G401.6 (cell line): Measurements from ENCODE around the gene SLMAP.

Experiments
- FAIRE-seq: peaks from 2 replicates; lab custom pipeline; 2012; peaks lifted over from hg19 to GRCh38; lab: Jason Lieb, UNC

SLMAP gene

DNA sequence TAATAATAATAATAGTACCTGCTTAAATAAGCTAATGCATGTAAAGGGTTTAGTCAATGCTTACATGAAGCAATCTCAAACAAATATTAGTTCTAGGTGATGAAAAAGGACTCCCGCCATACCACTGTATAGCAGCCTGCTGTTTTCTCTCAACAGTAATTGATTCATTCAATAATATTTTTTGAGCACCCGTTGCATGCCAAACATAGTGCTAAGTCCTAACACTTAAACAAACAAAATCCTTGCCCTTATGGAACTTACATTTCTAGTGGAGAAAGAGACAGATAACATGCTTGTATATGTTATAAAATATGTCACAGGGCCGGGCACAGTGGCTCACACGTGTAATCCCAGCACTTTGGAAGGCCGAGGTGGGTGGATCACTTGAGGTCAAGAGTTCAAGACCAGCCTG is 190.9 kb downstream of the SLMAP start:
- no peak for FAIRE-seq

DNA sequence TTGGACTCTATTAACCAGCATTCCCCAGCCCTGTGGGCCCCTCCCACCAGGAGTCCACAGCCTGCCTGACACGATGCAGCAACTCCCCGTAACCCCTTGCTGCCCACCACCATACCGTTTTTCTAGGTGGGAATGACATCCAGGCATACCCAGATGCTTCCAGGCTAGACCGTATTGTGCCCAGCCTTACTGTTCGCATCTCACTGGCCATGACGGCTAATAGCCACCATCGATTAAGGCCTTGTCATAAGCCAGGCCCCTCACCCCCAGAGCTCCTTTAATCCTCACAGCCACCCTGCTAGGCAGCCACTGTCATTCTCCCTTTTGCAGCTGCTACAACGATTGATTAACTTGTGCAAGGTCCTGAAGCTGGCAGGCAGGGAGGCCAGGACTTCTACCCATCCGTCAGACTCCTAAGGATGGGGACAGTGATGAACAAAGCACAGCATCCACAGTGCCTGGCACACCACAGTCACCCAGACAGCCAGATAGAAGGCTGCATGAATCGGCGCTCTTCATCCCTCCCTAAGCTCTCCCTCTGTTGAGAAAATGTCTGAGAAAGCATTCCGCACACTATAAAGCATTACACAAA is 192.1 kb downstream of the SLMAP start:
- FAIRE-seq = no peak

DNA sequence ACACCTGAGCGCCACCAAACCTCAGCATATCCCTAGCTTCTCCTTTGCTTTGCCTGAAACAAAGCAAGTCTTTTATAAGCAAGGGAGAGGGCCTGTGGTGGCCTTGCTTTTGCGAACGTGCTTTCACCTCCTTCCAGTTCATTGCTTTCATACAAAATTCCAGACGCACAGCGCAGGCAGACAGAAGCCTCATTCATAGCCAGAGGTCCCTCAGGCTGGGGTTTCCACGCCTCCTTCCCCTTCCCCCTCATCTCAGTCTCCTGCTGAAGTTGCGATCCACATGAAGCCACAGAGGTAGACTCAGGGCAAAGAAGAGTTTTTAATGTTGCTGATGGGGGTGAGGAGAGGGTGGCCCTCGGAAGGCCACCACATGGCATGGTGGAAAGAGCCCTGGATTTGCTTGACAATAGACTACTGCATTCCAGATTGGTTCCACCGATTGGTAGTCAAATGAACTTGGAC is 192.7 kb downstream of the SLMAP start:
- FAIRE-seq = no peak

DNA sequence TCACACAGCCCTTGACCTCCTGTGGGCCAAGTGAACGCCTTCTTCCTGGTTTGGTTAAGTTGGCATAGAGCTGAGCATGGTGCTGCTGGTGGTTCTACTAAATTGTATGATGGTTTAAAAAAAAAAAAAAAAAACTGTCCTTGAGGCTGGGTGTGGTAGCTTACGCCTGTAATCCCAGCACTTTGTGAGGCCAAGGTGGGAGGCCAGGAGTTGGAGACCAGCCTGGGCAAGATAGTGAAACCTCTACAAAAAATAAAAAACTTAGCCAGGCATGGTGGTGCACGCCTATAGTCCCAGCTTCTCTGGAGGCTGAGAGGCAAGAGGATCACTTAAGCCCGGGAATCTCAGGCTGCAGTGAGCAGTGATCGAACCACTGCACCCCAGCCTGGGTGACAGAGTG is 193.2 kb downstream of the SLMAP start:
- FAIRE-seq = no peak

DNA sequence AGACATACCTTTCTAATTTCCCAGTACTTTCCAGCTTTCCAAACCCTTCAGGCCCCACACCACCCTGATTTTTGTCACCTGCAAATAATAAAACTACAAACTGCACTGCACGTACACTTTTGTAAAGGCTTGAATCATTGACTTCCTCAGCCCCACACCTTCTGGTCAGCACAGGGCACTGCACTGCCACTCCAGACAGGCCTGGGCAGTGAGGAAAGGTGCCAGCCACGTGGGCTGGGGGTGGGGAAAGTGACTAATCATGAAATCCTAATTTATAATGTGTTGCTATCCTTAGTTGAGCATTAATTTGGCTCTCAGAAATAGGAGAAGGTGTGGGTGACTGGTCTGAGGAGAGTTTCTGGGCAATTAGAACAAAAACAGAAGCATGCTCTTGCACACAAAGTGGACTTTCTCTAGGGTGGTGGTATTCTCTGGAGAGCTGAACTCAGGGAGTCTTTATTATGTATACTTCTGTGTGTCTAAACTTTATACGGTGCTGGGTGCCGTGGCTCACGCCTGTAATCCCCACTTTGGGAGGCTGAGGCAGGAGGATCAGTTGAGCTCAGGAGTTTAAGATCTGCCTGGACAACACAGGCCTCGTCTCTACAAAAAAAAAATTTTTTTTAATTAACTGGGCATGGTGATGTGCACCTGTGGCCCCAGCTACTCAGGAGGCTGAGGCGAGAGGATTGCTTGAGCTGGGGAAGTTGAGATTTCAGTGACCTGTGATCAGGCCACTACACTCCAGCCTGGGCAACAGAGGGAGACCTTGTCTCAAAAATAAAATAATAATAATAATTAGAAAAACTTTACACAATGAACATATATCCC is 193.9 kb downstream of the SLMAP start:
- FAIRE-seq = no peak

DNA sequence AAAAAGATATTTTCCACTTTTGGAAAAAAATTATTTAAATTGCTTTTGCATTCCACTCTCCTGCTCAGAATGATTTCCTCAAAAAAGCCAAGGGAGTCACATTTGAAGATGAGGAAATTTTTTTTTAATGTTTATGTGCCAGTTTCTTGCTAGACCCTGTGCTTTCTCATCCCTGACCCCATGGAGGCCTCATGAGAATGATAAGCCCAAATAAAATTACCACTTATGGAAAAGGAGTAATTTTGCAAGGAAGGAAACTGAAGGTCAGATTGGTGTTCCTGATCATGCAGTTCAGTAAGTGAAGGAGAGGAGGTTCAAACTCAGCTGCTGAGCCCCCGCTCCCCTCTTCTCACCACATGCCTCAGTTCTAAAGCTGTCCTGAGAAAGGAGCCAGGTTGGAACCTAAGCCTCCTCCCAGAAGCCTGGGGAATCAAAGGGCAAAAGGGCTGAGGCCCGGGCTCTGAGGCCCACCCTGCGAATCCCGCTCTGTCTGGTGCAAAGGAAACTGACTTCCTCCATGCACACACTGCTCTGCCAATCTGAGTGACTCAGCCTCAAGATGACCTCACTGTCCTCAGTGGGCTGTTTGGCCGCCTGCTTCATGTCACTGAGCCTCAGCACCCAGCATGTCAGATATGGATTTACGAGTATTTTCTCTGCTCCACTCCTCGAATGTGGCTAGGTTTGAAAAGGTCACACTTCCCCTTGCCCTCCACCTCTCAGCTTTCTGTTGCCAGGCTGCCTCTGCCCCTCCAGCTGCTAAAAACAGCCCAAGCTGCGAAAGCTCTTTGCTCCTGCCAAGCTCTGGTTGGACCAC is 195.2 kb downstream of the SLMAP start:
- FAIRE-seq = no peak

DNA sequence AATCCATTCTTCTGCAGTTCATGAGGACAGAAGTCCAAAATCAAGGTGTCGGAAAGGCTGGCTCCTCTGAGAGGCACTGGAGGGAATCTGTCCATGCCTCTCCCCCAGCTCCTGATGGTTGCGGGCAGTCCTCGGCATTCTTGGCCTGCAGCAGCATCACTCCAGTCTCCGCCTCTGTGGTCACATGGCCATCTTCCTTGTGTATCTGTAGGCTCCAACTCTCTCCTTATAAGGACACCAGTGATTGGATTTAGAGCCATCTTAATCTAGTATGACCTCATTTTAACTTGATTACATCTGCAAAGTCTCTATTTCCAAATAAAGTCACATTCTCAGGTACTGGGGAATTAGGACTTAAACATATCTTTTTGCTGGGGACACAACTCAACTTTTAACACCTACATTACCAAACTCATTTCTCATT is 196.1 kb downstream of the SLMAP start:
- FAIRE-seq = peak; percentile 30

DNA sequence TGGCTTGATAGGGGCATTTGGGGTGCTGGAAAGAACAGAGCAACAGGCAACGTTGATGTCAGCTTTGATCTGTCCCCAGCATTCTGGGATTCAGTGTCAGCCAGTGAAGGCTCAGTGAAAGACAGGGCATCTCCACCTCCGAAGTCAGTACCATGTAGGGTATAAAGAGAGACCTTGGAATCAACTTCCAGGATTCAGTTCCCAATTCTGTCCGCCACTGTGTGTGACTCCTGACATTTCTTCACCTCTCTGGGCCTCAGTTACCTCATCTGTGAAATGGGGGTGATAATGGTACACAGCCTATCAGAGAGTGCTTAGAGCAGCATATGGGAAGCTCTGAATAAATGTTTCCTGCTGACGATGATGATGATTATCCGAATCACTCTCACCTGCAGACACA is 196.5 kb downstream of the SLMAP start:
- FAIRE-seq = no peak

DNA sequence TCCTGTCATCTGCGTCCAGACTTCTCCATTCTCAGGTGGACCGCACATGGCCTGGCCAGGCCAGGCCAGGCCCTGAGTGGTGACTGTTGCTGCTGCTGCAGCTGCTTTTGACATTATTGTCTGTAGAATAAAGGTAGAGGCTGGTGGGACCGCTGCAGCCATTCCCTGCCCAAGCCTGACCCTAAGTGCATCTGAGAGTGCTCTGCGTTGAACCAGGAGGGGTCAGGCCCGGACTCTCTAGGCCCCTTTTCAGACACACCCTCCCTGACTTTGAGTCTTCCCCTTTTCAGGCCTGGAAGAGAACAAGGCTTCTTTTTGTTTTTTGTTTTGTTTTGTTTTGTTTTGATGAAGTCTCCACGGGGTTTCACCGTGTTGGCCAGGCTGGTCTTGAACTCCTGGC is 197.5 kb downstream of the SLMAP start:
- FAIRE-seq = no peak

DNA sequence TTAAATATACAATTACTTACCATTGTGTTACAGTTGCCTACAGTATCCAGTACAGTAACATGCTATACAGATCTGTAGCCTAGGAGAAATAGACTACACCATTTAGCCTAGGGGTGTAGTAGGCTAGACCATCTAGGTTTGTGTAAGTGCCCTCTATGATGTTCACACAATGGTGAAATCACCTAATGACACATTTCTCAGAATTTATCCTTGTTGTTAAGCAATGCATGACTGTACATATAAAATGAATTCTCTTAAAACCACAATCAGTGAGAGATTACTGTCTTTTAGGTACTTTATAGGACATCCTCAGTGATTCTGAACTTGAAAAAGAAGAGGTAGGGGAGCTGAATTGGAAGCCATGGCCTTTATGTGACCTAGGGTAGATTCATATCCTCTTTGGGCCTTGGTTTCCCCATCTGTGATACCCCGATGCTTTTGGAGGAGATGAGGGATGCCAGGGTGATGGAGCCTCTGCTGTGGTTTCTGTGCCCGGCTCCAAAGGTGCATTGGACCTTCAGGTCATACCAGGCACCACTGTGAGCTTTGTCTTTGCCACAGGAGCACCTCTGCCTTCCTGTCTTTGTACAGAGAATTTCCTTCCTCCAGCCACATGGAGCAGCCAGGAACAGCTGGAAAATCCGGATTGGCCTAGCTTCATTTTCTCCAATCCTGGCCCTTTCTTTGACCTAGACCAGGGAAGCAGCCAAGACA is 200.2 kb downstream of the SLMAP start:
- no peak for FAIRE-seq

DNA sequence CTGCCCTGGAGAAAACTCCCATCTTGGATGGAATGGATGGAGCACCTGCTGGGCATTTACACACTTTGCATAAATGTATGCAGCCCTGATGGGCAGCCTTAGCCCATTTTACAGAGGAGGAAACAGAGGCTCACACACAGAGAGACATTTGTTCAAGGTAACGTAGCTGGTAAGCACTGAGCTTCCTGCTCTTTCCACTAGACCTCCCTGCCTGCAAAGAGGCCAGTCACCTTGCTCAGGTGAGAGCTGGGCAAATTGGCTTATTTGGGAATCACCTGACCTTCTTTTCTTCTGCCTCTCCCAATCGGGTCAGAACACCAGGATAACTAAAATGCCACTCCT is 200.7 kb downstream of the SLMAP start:
- FAIRE-seq = no peak

DNA sequence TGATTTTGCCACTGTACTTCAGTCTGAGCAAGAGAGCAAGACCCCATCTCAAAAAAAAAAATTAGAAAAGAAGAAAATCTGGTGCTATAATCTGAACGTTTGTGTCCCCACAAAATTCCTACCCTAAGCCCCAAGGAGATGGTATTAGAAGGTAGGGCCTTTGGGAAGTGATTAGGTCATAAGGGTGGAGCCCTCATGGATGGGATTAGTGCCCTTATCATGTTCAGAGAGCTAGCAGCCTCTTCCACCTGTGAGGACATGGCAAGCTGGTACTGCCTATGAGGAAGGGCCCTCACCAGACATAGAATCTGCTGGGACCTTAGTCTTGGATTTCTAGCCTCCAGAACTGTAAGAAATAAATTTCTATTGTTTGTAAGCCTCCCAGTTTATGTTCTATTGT is 201.7 kb downstream of the SLMAP start:
- FAIRE-seq = no peak

DNA sequence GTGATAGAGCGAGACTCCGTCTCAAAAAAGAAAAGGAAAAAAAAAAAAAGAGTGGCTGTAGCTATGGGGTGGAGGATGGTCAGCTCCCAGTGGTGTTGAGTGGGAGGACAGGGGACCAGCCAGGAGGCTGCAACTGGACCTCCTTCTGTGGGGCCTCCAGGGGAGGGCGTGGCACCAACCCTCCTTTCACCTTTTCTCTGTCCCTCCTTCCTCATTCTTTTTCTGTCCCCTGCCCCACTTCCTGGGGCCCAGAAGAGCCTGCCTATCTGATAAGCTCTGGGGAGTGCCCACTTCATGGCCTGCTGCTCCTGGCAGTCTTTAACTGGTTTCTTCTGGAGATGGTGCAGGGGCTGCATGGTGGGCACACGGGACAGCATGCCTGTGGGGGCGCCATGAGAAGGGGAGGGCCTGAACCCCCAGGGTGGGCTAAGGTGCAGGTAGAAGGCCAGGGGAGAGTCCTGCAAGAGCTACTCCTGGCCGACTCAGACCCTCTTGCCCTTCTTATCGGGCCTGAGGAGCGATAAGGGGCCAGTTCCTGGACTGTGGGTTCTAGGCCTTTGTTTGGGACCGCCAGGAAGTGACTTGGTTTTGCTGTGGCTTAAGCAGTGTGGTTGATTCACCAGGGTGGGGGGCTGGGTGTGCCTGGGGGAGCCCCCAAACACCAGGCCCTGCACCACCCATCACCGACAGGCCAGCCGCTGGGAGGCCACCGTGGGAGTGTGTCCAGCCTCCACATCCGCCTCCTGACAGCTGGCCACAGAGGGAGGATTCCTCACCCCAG is 202.7 kb downstream of the SLMAP start:
- FAIRE-seq = no peak

DNA sequence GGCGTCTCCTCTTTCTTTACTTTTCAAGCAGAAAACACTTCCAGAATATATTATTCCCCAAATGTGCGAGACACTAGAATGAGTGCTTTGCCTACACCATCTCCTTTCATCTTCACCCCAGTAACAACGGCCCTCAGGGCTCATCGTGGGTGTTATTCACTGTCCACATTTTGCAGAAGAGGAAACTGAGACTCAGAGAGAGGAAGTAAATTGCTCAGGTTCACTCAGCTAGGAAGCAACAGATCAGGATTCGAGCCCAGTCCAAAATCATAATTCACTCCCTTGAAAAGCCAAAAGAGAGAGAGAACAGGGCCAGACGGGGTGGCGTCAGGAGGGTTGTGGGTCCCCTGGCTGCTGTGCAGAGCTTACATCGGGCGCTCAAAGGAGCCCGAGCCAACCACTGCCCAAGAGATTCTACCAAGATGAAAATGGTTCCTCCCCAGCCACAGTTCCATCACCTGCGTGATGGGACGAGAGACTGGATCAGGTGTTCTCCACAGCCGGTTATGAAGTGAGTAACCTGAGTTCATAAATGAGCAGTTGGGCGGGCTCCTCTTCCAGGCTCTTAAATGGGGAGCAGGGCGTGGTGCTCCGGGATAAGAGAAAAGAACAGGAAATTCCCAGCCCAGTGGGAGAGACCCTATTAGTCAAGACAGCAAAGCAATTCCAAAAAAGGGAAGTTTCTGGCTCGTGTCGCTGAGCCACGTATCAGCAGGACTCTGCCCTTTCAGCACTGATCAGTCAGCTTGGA is 203.5 kb downstream of the SLMAP start:
- FAIRE-seq = no peak

DNA sequence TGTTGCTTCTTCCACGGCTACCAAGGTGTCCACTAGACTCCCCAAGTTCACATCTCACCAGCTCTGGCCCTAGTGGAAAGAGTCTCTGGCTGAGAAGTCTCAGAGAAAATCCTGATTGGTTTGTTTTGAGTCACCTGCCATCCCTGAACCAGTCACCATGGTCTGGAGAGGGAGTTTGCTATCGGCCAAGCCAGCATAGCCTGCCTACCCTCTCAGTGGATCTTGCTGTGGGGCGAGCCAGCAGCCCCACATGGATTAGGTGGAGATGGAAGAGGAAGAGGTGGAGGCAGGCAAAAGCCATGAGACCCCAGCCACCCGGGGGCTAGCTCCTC is 204.0 kb downstream of the SLMAP start:
- no peak for FAIRE-seq

DNA sequence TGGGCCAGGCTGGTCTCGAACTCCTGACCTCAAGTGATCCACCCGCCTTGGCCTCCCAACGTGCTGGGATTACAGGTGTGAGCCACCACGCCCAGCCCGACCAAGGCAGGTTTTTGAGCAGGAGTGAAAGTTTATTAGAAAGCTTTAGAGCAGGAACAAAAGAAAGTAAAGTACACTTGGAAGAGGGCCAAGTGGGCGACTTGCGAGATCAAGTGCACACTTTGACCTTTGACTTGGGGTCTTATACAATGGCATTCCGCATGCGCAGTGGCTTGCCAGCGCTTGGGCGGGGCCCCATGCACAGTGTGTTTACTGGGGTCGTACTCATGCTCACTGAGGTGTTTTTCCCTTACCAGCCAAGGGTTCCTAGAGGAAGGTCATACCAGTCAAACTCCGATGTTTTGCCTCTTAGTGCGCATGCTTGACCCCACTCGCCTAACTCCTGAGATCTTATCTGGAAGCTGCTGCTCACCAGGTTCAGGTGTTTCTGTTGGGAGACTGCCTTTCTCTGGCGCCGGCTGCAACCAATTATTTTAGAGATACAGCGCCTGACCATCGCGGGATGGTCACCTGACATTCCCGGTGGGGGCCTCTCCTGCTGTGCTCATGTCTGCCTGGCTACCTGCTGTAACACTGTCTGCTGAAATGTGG is 205.2 kb downstream of the SLMAP start:
- no peak for FAIRE-seq

DNA sequence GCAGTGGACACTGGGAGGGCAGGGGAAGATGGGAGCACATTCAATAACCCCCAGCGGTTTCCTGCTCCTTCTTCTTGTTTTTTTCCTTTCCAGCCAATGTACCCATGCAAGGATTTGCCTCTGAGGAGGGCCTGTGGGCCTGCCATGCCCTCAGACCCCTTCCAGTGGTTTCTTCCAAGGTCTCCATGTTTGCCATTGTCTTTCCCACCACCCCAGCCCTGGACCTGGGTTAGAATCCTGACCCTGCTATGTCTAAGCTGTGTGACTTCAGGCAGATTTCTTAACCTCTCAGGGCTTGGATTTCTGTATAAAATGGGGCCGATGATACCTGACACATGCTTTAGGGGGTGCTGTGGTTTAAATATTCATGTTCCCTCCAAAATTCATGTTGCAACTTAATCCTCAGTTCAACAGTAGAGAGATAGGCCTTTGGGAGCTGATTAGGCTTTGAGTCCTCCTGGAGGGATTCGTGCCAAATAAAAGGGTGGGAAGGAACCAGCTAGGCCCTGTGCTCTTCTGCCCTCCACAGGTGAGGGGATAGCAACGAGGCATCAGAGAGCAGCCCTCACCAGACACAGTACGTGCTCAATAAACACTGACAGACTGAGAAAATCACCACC is 205.8 kb downstream of the SLMAP start:
- no peak for FAIRE-seq

DNA sequence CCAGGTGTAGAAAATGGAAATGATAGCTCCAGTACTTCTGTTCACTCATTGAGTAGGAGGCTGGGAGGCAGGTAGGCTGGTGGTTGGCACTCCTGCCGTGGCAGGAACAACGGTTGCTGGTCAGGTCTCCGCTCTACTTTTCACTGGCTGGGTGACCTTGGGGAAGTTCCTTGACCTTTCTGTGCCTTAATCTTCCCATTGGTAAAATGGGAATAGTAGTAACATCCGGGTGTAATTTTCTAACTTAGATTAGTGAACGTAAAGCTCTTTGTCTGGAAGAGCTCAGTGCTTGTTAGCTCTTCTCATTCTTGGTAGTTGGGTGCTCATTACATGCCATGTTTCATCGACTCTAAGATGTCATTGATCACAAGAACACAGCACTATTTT is 206.3 kb downstream of the SLMAP start:
- FAIRE-seq = no peak

DNA sequence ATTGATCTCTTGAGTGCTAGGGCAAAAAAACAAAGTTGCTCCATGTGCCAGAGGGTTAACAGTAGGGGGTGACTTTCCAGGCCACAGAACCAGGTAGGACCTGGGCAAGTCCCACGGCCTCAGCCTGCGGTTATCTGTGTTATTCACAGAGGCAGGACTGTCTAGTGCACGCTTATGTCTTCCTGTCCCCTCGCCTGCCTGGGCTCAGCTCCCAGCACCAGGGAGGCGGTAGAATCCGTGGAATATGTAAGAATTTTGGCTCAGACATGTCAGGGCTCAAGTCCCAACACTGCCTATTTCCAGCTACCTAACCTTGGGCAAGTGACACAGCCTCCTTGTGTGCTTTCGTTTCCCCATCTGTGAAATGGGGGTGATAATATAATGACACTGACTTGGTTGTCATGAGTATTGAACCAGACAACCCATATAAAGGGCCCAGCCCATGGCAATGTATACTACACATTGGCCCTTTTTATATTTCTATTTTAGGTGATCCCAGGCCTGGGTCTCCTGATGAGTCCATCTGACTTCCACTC is 207.8 kb downstream of the SLMAP start:
- FAIRE-seq = no peak

DNA sequence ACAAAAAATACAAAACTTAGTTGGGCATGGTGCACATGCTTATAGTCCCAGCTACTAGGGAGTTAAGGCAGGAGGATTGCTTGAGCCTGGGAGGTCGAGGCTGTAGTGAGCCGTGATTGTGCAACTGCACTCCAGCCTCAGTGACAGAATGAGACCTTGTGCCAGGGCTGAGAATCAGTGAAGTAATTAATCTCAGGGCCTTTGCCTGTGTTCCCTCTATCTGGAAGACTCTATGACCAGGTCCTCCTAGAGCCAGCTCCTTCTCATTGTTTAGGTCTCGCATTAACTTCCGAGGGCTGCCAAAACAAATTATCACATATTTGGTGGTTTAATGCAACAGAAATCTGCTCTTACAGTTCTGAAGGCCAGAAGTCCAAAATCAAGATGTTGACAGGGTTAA is 210.7 kb downstream of the SLMAP start:
- FAIRE-seq = no peak
